Spleen (tissue), 11 donors: ENCODE results near the gene PTPRN2. TPM values are rescaled to one million over a fixed set of nuclear protein-coding genes. Genes with fewer than 3 reads are reported as not detected.
"Not testable (repeated sequence)": the region's sequence is repeated elsewhere in the genome, so short reads cannot be mapped to it uniquely, and the experiment has no call there.

Experiments
- DNase-seq: peaks from one replicate; pipeline ENCODE4 v3.0.0-alpha.2; 2020
- H3K27ac ChIP-seq, 8 donors: fragments of 200-600 bp; sonication (generic) in 7 of 8; 1 replicate in 4 of 8; 2 replicates in 4 of 8; pipeline versions ENCODE4 v1.5.0 to v1.8.0; 2016 to 2021; ENCODE audit warnings: inconsistent platforms in 4 of 8, mild to moderate bottlenecking in 4 of 8, moderate library complexity in 1 of 8
- H3K27me3 ChIP-seq, 7 donors: fragments of 200-600 bp; sonication (generic) in 6 of 7; replicated peaks in 1 of 7; 1 replicate in 4 of 7; 2 replicates in 3 of 7; pipeline versions ENCODE4 v1.5.0 to v1.8.0; 2016 to 2021; ENCODE audit warnings: inconsistent platforms in 3 of 7, mild to moderate bottlenecking in 1 of 7
- H3K36me3 ChIP-seq, 6 donors: fragments of 200-600 bp; sonication (generic) in 5 of 6; 1 replicate in 4 of 6; 2 replicates in 2 of 6; pipeline versions ENCODE4 v1.5.0 to v1.8.0; 2016 to 2021; ENCODE audit warnings: inconsistent platforms in 2 of 6
- H3K4me1 ChIP-seq, 6 donors: fragments of 200-600 bp; sonication (generic) in 5 of 6; 1 replicate in 3 of 6; 2 replicates in 3 of 6; pipeline versions ENCODE4 v1.5.0 to v1.8.0; 2016 to 2021; ENCODE audit warnings: inconsistent platforms in 3 of 6
- H3K4me3 ChIP-seq, 8 donors: fragments of 200-600 bp; sonication (generic) in 7 of 8; 1 replicate in 4 of 8; 2 replicates in 4 of 8; pipeline versions ENCODE4 v1.5.0 to v1.8.0; 2016 to 2021; ENCODE audit warnings: inconsistent platforms in 4 of 8, mild to moderate bottlenecking in 4 of 8, moderate library complexity in 2 of 8
- H3K9me3 ChIP-seq, 8 donors: fragments of 200-600 bp; sonication (generic) in 7 of 8; 1 replicate in 4 of 8; 2 replicates in 4 of 8; pipeline versions ENCODE4 v1.5.0 to v1.8.0; 2016 to 2021; ENCODE audit warnings: inconsistent platforms in 4 of 8
- POLR2A ChIP-seq, 3 donors: fragments of 450-650 bp; IDR thresholded peaks; one replicate each; pipeline ENCODE4 v1.5.1; 2017; ENCODE audit warnings: antibody characterized with exemption in 3 of 3, mild to moderate bottlenecking in 1 of 3
- POLR2AphosphoS5 ChIP-seq, 3 donors: sonication (generic); formaldehyde crosslinking; IDR thresholded peaks; one replicate each; pipeline ENCODE4 v1.5.1; 2017; ENCODE audit warnings: antibody characterized with exemption in 3 of 3
- WGBS, 5 donors: extraction: QIAGEN DNeasy Blood & Tissue Kit in 3 of 5; methylation state at CpG; one replicate each; pipeline versions ENCODE4 v1.1.5 to v1.1.7; 2013 to 2018; 5-methylcytosine and 5-hydroxymethylcytosine counted together
- intact Hi-C: fragments of 100-400 bp; cut with DNase I; formaldehyde crosslinking; loops from one replicate; pipeline ENCODE4 v1.15.0; 2023; ENCODE audit warnings: low total_unique reads
- polyA plus RNA-seq, 3 donors: library from polyadenylated mRNA; stranded (reverse); fragments of 200-250 nt; gene quantifications; one replicate each; pipeline ENCODE4 v1.2.1, GENCODE V29; 2013
- total RNA-seq, 7 donors: library from RNA; depleted of rRNA in 3 of 7; stranded (reverse); fragments of >200 nt in 3 of 7; fragmentation: NEBNext Ultra II Directional in 4 of 7; extraction: Animal tissue kit (Norgen Biotek cat#: 25700) in 4 of 7; gene quantifications; one replicate each; pipeline versions ENCODE4 v1.1.0 to v1.2.1, GENCODE V29; 2016 to 2021
- TF ChIP-seq, protein P1 (sequence below), 11 experiments: fragments of 200-600 bp in 7 of 11; fragments of 450-650 bp in 4 of 11; sonication (generic) in 4 of 11; IDR thresholded peaks in 8 of 11; conservative IDR thresholded peaks in 3 of 11; 1 replicate in 7 of 11; 2 replicates in 4 of 11; pipeline versions ENCODE4 v1.4.0 to v1.8.0; 2016 to 2021; ENCODE audit warnings: antibody characterized with exemption in 11 of 11, inconsistent platforms in 4 of 11, mild to moderate bottlenecking in 1 of 11
- donor health status: healthy with polysubstance abuse.
- donor health status: DM: no; HTN: no; CAD: no; lungs with moderate emphysema.
- donor health status: DM: no; HTN: no; CAD: no.
- donor health status: Bipolar disorder and iron deficiency.
- donor health status: healthy.
- donor health status: DM: no; HTN: no; CAD: no.
- donor health status: DM: yes; HTN: yes; CAD: no.

The PTPRN2 gene
- total and polyA plus RNA-seq, 10 donors: 7.0 to 22.8 (median 16.8) TPM

- H3K4me3 ChIP-seq, H3K36me3 ChIP-seq, intact Hi-C loops, H3K27ac ChIP-seq, H3K27me3 ChIP-seq, H3K4me1 ChIP-seq: not testable (repeated sequence)
- peaks cover 0 to 36% (median 2%) of the 10 kb centered on the region in 8 donors for H3K9me3 ChIP-seq
- DNase-seq: peak; percentile 54
- WGBS, 5 donors: 88 to 93% (median 91%) methylated on average over 18 of the region's 18 CpGs
These were observed 255.7 kb downstream of the PTPRN2 start for GRCh38 chr7:158331826-158332450.

DNA sequence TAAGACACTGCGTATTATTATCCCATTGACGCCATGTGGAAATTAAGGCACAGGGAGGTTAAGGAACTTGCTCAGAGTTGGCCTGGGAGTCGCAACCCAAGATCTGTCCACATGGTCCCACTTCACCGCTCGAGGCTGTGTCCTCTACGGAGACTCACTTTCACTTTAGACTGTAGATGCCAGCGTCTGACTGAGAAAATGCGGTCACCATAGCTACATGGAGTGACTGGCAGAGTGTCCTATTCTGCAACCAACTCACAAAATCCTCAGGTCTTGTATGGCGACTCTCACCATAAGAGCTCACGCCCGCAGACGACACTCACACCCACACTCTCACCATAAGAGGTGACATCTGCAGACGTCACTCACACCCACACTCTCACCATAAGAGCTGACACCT, 257.9 kb downstream of the PTPRN2 start:
- Histone ChIP-seq H3K27me3 (peaks cover 0 to 10% (median 0%) of the 10 kb centered on the region in 7 donors), H3K9me3 (peaks cover 0 to 46% (median 2%) of the 10 kb centered on the region in 8 donors), H3K4me3 (no peak overlapping the region), H3K27ac (no peak overlapping the region), H3K36me3 (no peaks in the 10 kb centered on the region), H3K4me1 (no peaks in the 10 kb centered on the region)
- intact Hi-C loops: no loop called here
- peak; percentile 8 for DNase-seq
- WGBS, 5 donors: 89 to 96% (median 91%) methylated on average over 13 of the region's 13 CpGs
- TF ChIP-seq POLR2AphosphoS5 (IDR thresholded peaks at IDR 0.05): no peak
- no peak for TF ChIP-seq POLR2A (IDR thresholded peaks at IDR 0.05)
- TF ChIP-seq, protein P1, sequence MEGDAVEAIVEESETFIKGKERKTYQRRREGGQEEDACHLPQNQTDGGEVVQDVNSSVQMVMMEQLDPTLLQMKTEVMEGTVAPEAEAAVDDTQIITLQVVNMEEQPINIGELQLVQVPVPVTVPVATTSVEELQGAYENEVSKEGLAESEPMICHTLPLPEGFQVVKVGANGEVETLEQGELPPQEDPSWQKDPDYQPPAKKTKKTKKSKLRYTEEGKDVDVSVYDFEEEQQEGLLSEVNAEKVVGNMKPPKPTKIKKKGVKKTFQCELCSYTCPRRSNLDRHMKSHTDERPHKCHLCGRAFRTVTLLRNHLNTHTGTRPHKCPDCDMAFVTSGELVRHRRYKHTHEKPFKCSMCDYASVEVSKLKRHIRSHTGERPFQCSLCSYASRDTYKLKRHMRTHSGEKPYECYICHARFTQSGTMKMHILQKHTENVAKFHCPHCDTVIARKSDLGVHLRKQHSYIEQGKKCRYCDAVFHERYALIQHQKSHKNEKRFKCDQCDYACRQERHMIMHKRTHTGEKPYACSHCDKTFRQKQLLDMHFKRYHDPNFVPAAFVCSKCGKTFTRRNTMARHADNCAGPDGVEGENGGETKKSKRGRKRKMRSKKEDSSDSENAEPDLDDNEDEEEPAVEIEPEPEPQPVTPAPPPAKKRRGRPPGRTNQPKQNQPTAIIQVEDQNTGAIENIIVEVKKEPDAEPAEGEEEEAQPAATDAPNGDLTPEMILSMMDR (IDR thresholded peaks at IDR 0.05 in 8 of 11, conservative IDR thresholded peaks at IDR 0.05 in 3 of 11): no peak

GRCh38 chr7:158329014-158329610, 258.5 kb downstream of the PTPRN2 start:
- Histone ChIP-seq H3K36me3 (no peaks in the 10 kb centered on the region), H3K4me1 (no peaks in the 10 kb centered on the region), H3K27me3 (peaks cover 0 to 12% (median 0%) of the 10 kb centered on the region in 7 donors), H3K9me3 (peaks cover 0 to 46% (median 2%) of the 10 kb centered on the region in 8 donors), H3K27ac (no peak overlapping the region), H3K4me3 (no peak overlapping the region)
- 81 to 86% (median 84%) methylated on average over 27 to 28 of the region's 28 CpGs for WGBS, 5 donors
- TF ChIP-seq POLR2A (IDR thresholded peaks at IDR 0.05) (no peak), POLR2AphosphoS5 (IDR thresholded peaks at IDR 0.05) (no peak)
- TF ChIP-seq, protein P1 (IDR thresholded peaks at IDR 0.05 in 8 of 11, conservative IDR thresholded peaks at IDR 0.05 in 3 of 11): no peak
- DNase-seq: peak; percentile 69
- intact Hi-C loops: no loop called here

DNA sequence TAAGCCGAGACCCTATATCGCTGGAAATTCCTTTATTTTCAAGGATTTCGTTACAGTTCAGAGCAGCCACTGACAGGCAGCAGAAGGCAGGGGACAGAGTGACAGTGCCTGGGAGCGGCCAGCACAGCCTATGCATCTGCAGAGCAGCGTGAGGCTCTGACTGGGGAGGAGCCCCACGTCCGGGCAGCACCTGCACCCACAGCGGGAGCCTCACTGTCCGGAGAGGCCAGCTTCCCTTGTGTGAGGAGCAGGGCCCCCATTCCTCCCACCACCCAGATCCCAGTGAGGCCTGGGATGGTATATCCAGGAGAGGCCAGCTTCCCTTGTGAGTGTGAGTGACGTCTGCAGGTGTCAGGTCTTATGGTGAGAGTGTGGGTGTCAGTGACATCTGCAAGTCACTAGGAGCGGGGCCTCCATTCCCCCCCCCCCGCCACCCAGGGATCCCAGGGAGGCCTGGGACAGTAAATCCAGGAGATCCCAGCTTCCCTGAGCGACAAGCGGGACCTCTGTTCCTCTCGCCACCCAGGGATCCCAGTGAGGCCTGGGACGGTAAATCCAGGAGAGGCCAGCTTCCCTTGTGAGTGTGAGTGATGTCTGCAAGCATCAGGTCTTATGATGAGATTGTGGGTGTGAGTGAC, 259.1 kb downstream of the PTPRN2 start:
- peaks cover 0 to 13% (median 0%) of the 10 kb centered on the region in 7 donors for H3K27me3 ChIP-seq
- intact Hi-C loops: no loop called here
- H3K36me3 ChIP-seq: no peaks in the 10 kb centered on the region
- peaks cover 0 to 45% (median 2%) of the 10 kb centered on the region in 8 donors for H3K9me3 ChIP-seq
- no peaks in the 10 kb centered on the region for H3K4me1 ChIP-seq
- no peak overlapping the region for H3K4me3 ChIP-seq
- WGBS, 5 donors: 81 to 87% (median 83%) methylated on average over 6 to 16 of the region's 16 CpGs
- no peak overlapping the region for H3K27ac ChIP-seq
- no peak for TF ChIP-seq POLR2AphosphoS5 (IDR thresholded peaks at IDR 0.05)
- TF ChIP-seq POLR2A (IDR thresholded peaks at IDR 0.05): no peak
- TF ChIP-seq, protein P1 (IDR thresholded peaks at IDR 0.05 in 8 of 11, conservative IDR thresholded peaks at IDR 0.05 in 3 of 11): no peak
- peak; percentile 54 for DNase-seq
